Testis (tissue), 2 donors: ENCODE data around the gene MYOD1.

Experiments
- CTCF ChIP-seq, 3 experiments: fragments of 450-650 bp in 2 of 3; fragments of 200-600 bp in 1 of 3; sonication (generic) in 1 of 3; IDR thresholded peaks; one replicate each; pipeline ENCODE4 v1.5.1; 2016 to 2019; ENCODE audit warnings: antibody characterized with exemption in 3 of 3, mild to moderate bottlenecking in 2 of 3, moderate library complexity in 1 of 3
- POLR2A ChIP-seq: fragments of 450-650 bp; IDR thresholded peaks from one replicate; pipeline ENCODE4 v1.6.1; 2017; ENCODE audit warnings: antibody characterized with exemption, mild to moderate bottlenecking, moderate library complexity

GRCh38 chr11:17720796-17721171 is 1.4 kb downstream of the MYOD1 start:
- no peak for TF ChIP-seq CTCF (IDR thresholded peaks at IDR 0.05)
- TF ChIP-seq POLR2A, result no peak
